Measurements from ENCODE around the gene TIAM1.

TIAM1 gene

GRCh38 chr21:31119199-31119598 lies 224.9 kb downstream of the TIAM1 start:
- Mint-ChIP-seq H3K27ac (no peak overlapping the region), H3K4me1 (peaks cover 20% of the 10 kb centered on the region), H3K27me3 (no peaks in the 10 kb centered on the region), H3K9me3 (no peaks in the 10 kb centered on the region), H3K4me3 (no peak overlapping the region), H3K36me3 (peaks cover 15% of the 10 kb centered on the region)

- Mint-ChIP-seq H3K9me3 (no peaks in the 10 kb centered on the region), H3K27me3 (no peaks in the 10 kb centered on the region), H3K4me3 (no peak overlapping the region), H3K27ac (peak overlapping the region; percentile 84), H3K36me3 (peaks cover 9% of the 10 kb centered on the region), H3K4me1 (peaks cover 20% of the 10 kb centered on the region)
Measured at GRCh38 chr21:31117128-31117916, 226.7 kb downstream of the TIAM1 start.

- H3K27ac Mint-ChIP-seq = peak overlapping the region; percentile 57
- H3K27me3 Mint-ChIP-seq = no peaks in the 10 kb centered on the region
- H3K4me1 Mint-ChIP-seq = peaks cover 20% of the 10 kb centered on the region
- no peak overlapping the region for H3K4me3 Mint-ChIP-seq
- H3K9me3 Mint-ChIP-seq = no peaks in the 10 kb centered on the region
- H3K36me3 Mint-ChIP-seq = peaks cover 5% of the 10 kb centered on the region
Measured at GRCh38 chr21:31115249-31115648, 228.8 kb downstream of the TIAM1 start.

- Mint-ChIP-seq H3K4me1 (peaks cover 4% of the 10 kb centered on the region), H3K36me3 (no peaks in the 10 kb centered on the region), H3K4me3 (no peak overlapping the region), H3K9me3 (no peaks in the 10 kb centered on the region), H3K27ac (no peak overlapping the region), H3K27me3 (no peaks in the 10 kb centered on the region)
Measured at GRCh38 chr21:31111093-31111492, 233.0 kb downstream of the TIAM1 start.

- peaks cover 2% of the 10 kb centered on the region for H3K36me3 Mint-ChIP-seq
- H3K4me3 Mint-ChIP-seq = no peak overlapping the region
- peaks cover 4% of the 10 kb centered on the region for H3K4me1 Mint-ChIP-seq
- H3K27ac Mint-ChIP-seq = no peak overlapping the region
- H3K27me3 Mint-ChIP-seq = no peaks in the 10 kb centered on the region
- H3K9me3 Mint-ChIP-seq = no peaks in the 10 kb centered on the region
Measured at GRCh38 chr21:31110430-31110829, 233.6 kb downstream of the TIAM1 start.

- no peaks in the 10 kb centered on the region for H3K9me3 Mint-ChIP-seq
- H3K36me3 Mint-ChIP-seq = peaks cover 15% of the 10 kb centered on the region
- no peaks in the 10 kb centered on the region for H3K27me3 Mint-ChIP-seq
- no peak overlapping the region for H3K4me3 Mint-ChIP-seq
- H3K27ac Mint-ChIP-seq = no peak overlapping the region
- H3K4me1 Mint-ChIP-seq = peaks cover 28% of the 10 kb centered on the region
Measured at GRCh38 chr21:31107871-31108270, 236.2 kb downstream of the TIAM1 start.

GRCh38 chr21:31107176-31107785 lies 236.8 kb downstream of the TIAM1 start:
- no peaks in the 10 kb centered on the region for H3K27me3 Mint-ChIP-seq
- peak overlapping the region; percentile 26 for H3K27ac Mint-ChIP-seq
- H3K4me3 Mint-ChIP-seq = no peak overlapping the region

GRCh38 chr21:31103571-31104265 lies 240.3 kb downstream of the TIAM1 start:
- Mint-ChIP-seq H3K9me3 (no peaks in the 10 kb centered on the region), H3K4me1 (peaks cover 43% of the 10 kb centered on the region), H3K4me3 (no peak overlapping the region), H3K27me3 (no peaks in the 10 kb centered on the region), H3K27ac (peak overlapping the region; percentile 62), H3K36me3 (peaks cover 15% of the 10 kb centered on the region)

More at GRCh38 chr21:31107176-31107785, 236.8 kb downstream of the TIAM1 start:
- Mint-ChIP-seq H3K36me3 (peaks cover 15% of the 10 kb centered on the region), H3K4me1 (peaks cover 34% of the 10 kb centered on the region), H3K9me3 (no peaks in the 10 kb centered on the region)

GRCh38 chr21:31103163-31103562 lies 240.9 kb downstream of the TIAM1 start:
- peaks cover 47% of the 10 kb centered on the region for H3K4me1 Mint-ChIP-seq
- no peaks in the 10 kb centered on the region for H3K9me3 Mint-ChIP-seq
- no peak overlapping the region for H3K27ac Mint-ChIP-seq
- H3K36me3 Mint-ChIP-seq = peaks cover 15% of the 10 kb centered on the region
- H3K4me3 Mint-ChIP-seq = peak overlapping the region; percentile 3
- H3K27me3 Mint-ChIP-seq = no peaks in the 10 kb centered on the region

GRCh38 chr21:31099122-31099521 lies 244.9 kb downstream of the TIAM1 start:
- H3K4me1 Mint-ChIP-seq = peaks cover 36% of the 10 kb centered on the region
- H3K9me3 Mint-ChIP-seq = no peaks in the 10 kb centered on the region
- no peak overlapping the region for H3K27ac Mint-ChIP-seq
- no peaks in the 10 kb centered on the region for H3K27me3 Mint-ChIP-seq
- H3K4me3 Mint-ChIP-seq = no peak overlapping the region
- peaks cover 5% of the 10 kb centered on the region for H3K36me3 Mint-ChIP-seq

GRCh38 chr21:31098576-31099005 lies 245.5 kb downstream of the TIAM1 start:
- Mint-ChIP-seq H3K27me3 (no peaks in the 10 kb centered on the region), H3K9me3 (no peaks in the 10 kb centered on the region), H3K27ac (no peak overlapping the region), H3K36me3 (peaks cover 5% of the 10 kb centered on the region), H3K4me3 (no peak overlapping the region), H3K4me1 (peaks cover 30% of the 10 kb centered on the region)

- Mint-ChIP-seq H3K27ac (no peak overlapping the region), H3K9me3 (no peaks in the 10 kb centered on the region), H3K27me3 (peaks cover 1% of the 10 kb centered on the region), H3K4me3 (no peak overlapping the region), H3K4me1 (no peaks in the 10 kb centered on the region), H3K36me3 (peaks cover 5% of the 10 kb centered on the region)
Measured at GRCh38 chr21:31092832-31093625, 251.0 kb downstream of the TIAM1 start.

- Mint-ChIP-seq H3K9me3 (no peaks in the 10 kb centered on the region), H3K4me1 (peaks cover 9% of the 10 kb centered on the region), H3K4me3 (no peak overlapping the region), H3K27ac (no peak overlapping the region), H3K36me3 (peaks cover 5% of the 10 kb centered on the region), H3K27me3 (peaks cover 4% of the 10 kb centered on the region)
Measured at GRCh38 chr21:31090376-31090775, 253.7 kb downstream of the TIAM1 start.

- no peak overlapping the region for H3K4me3 Mint-ChIP-seq
Measured at GRCh38 chr21:31088474-31088751, 255.6 kb downstream of the TIAM1 start.

GRCh38 chr21:31087639-31088473 lies 256.2 kb downstream of the TIAM1 start:
- Mint-ChIP-seq H3K9me3 (no peaks in the 10 kb centered on the region), H3K4me3 (peak overlapping the region; percentile 52), H3K36me3 (no peaks in the 10 kb centered on the region), H3K27me3 (peaks cover 4% of the 10 kb centered on the region), H3K4me1 (peaks cover 9% of the 10 kb centered on the region), H3K27ac (no peak overlapping the region)

More at GRCh38 chr21:31088474-31088751, 255.6 kb downstream of the TIAM1 start:
- Mint-ChIP-seq H3K9me3 (no peaks in the 10 kb centered on the region), H3K27ac (no peak overlapping the region), H3K27me3 (peaks cover 4% of the 10 kb centered on the region), H3K36me3 (no peaks in the 10 kb centered on the region), H3K4me1 (peaks cover 9% of the 10 kb centered on the region)

Measured in activated naive CD4-positive, alpha-beta T cell treated with anti-CD3 and anti-CD28 coated beads, Interleukin-2, amount 50 U/mL, for 24 hours (primary cell).